Measurements from ENCODE around the gene NDRG4.
A peak's percentile ranks its signal among the peaks of the same experiment; 100 is the strongest.
"Not testable (repeated sequence)": the region's sequence is repeated elsewhere in the genome, so short reads cannot be mapped to it uniquely, and the experiment has no call there.

NDRG4 gene

GRCh38 chr16:58478427-58478826 is 21.5 kb upstream of the NDRG4 start:
- Mint-ChIP-seq H3K36me3 (ENCODE audit: low read depth) (no peaks in the 10 kb centered on the region), H3K9me3 (no peaks in the 10 kb centered on the region), H3K4me3 (no peak overlapping the region), H3K4me1 (ENCODE audit: low read depth) (no peaks in the 10 kb centered on the region), H3K27me3 (peaks cover 12% of the 10 kb centered on the region), H3K27ac (no peak overlapping the region)

GRCh38 chr16:58481226-58481869 is 18.6 kb upstream of the NDRG4 start:
- Mint-ChIP-seq H3K4me1 (ENCODE audit: low read depth) (no peaks in the 10 kb centered on the region), H3K9me3 (no peaks in the 10 kb centered on the region), H3K27ac (no peak overlapping the region), H3K36me3 (ENCODE audit: low read depth) (no peaks in the 10 kb centered on the region), H3K4me3 (no peak overlapping the region), H3K27me3 (peaks cover 14% of the 10 kb centered on the region)

GRCh38 chr16:58481931-58482330 is 18.0 kb upstream of the NDRG4 start:
- no peak overlapping the region for H3K4me3 Mint-ChIP-seq
- no peaks in the 10 kb centered on the region for H3K4me1 Mint-ChIP-seq (ENCODE audit: low read depth)
- peaks cover 14% of the 10 kb centered on the region for H3K27me3 Mint-ChIP-seq
- H3K36me3 Mint-ChIP-seq (ENCODE audit: low read depth): no peaks in the 10 kb centered on the region
- H3K9me3 Mint-ChIP-seq: no peaks in the 10 kb centered on the region
- H3K27ac Mint-ChIP-seq: no peak overlapping the region

GRCh38 chr16:58485184-58485887 is 14.6 kb upstream of the NDRG4 start:
- Mint-ChIP-seq H3K9me3 (no peaks in the 10 kb centered on the region), H3K27me3 (peaks cover 7% of the 10 kb centered on the region), H3K36me3 (ENCODE audit: low read depth) (no peaks in the 10 kb centered on the region), H3K4me3 (no peak overlapping the region), H3K4me1 (ENCODE audit: low read depth) (no peaks in the 10 kb centered on the region), H3K27ac (no peak overlapping the region)

GRCh38 chr16:58487566-58488351 is 12.2 kb upstream of the NDRG4 start:
- H3K9me3 Mint-ChIP-seq: no peaks in the 10 kb centered on the region
- H3K27ac Mint-ChIP-seq: no peak overlapping the region
- no peaks in the 10 kb centered on the region for H3K4me1 Mint-ChIP-seq (ENCODE audit: low read depth)
- H3K4me3 Mint-ChIP-seq: no peak overlapping the region
- H3K36me3 Mint-ChIP-seq (ENCODE audit: low read depth): no peaks in the 10 kb centered on the region
- peaks cover 4% of the 10 kb centered on the region for H3K27me3 Mint-ChIP-seq

- Mint-ChIP-seq H3K4me1 (ENCODE audit: low read depth) (no peaks in the 10 kb centered on the region), H3K27me3 (peaks cover 1% of the 10 kb centered on the region), H3K36me3 (ENCODE audit: low read depth) (no peaks in the 10 kb centered on the region), H3K4me3 (no peak overlapping the region), H3K27ac (no peak overlapping the region), H3K9me3 (no peaks in the 10 kb centered on the region)
Measured at GRCh38 chr16:58488531-58488930, 11.4 kb upstream of the NDRG4 start.

- no peak overlapping the region for H3K4me3 Mint-ChIP-seq
- peaks cover 3% of the 10 kb centered on the region for H3K4me1 Mint-ChIP-seq (ENCODE audit: low read depth)
- no peaks in the 10 kb centered on the region for H3K9me3 Mint-ChIP-seq
- H3K27ac Mint-ChIP-seq: no peak overlapping the region
- no peaks in the 10 kb centered on the region for H3K36me3 Mint-ChIP-seq (ENCODE audit: low read depth)
- H3K27me3 Mint-ChIP-seq: no peaks in the 10 kb centered on the region
Measured at GRCh38 chr16:58490065-58490464, 9.9 kb upstream of the NDRG4 start.

GRCh38 chr16:58490539-58490938 is 9.4 kb upstream of the NDRG4 start:
- not testable (repeated sequence) for H3K9me3 Mint-ChIP-seq; H3K27me3 Mint-ChIP-seq; H3K36me3 Mint-ChIP-seq (ENCODE audit: low read depth); H3K27ac Mint-ChIP-seq; H3K4me3 Mint-ChIP-seq; H3K4me1 Mint-ChIP-seq (ENCODE audit: low read depth)

GRCh38 chr16:58492066-58492465 is 7.9 kb upstream of the NDRG4 start:
- Mint-ChIP-seq H3K27me3 (no peaks in the 10 kb centered on the region), H3K36me3 (ENCODE audit: low read depth) (no peaks in the 10 kb centered on the region), H3K4me1 (ENCODE audit: low read depth) (peaks cover 9% of the 10 kb centered on the region), H3K27ac (no peak overlapping the region), H3K4me3 (no peak overlapping the region), H3K9me3 (no peaks in the 10 kb centered on the region)

GRCh38 chr16:58492735-58493134 is 7.2 kb upstream of the NDRG4 start:
- H3K36me3 Mint-ChIP-seq (ENCODE audit: low read depth): no peaks in the 10 kb centered on the region

GRCh38 chr16:58493756-58494431 is 6.0 kb upstream of the NDRG4 start:
- H3K36me3 Mint-ChIP-seq (ENCODE audit: low read depth): no peaks in the 10 kb centered on the region
- no peaks in the 10 kb centered on the region for H3K27me3 Mint-ChIP-seq
- no peak overlapping the region for H3K27ac Mint-ChIP-seq
- no peaks in the 10 kb centered on the region for H3K9me3 Mint-ChIP-seq
- peaks cover 9% of the 10 kb centered on the region for H3K4me1 Mint-ChIP-seq (ENCODE audit: low read depth)
- no peak overlapping the region for H3K4me3 Mint-ChIP-seq

More at GRCh38 chr16:58492735-58493134, 7.2 kb upstream of the NDRG4 start:
- Mint-ChIP-seq H3K9me3 (no peaks in the 10 kb centered on the region), H3K27ac (no peak overlapping the region), H3K4me3 (no peak overlapping the region), H3K4me1 (ENCODE audit: low read depth) (peaks cover 9% of the 10 kb centered on the region), H3K27me3 (no peaks in the 10 kb centered on the region)

GRCh38 chr16:58494981-58495520 is 4.9 kb upstream of the NDRG4 start:
- Mint-ChIP-seq H3K36me3 (ENCODE audit: low read depth) (no peaks in the 10 kb centered on the region), H3K27me3 (peaks cover 3% of the 10 kb centered on the region), H3K4me3 (no peak overlapping the region), H3K4me1 (ENCODE audit: low read depth) (peaks cover 9% of the 10 kb centered on the region), H3K27ac (peak overlapping the region; percentile 68), H3K9me3 (no peaks in the 10 kb centered on the region)

GRCh38 chr16:58495521-58496331 is 4.2 kb upstream of the NDRG4 start:
- Mint-ChIP-seq H3K36me3 (ENCODE audit: low read depth) (no peaks in the 10 kb centered on the region), H3K4me3 (no peak overlapping the region), H3K27ac (peak overlapping the region; percentile 68), H3K27me3 (peaks cover 7% of the 10 kb centered on the region), H3K4me1 (ENCODE audit: low read depth) (peaks cover 12% of the 10 kb centered on the region), H3K9me3 (no peaks in the 10 kb centered on the region)

- Mint-ChIP-seq H3K4me3 (no peak overlapping the region), H3K4me1 (ENCODE audit: low read depth) (peaks cover 19% of the 10 kb centered on the region), H3K9me3 (no peaks in the 10 kb centered on the region), H3K27ac (no peak overlapping the region), H3K27me3 (peaks cover 18% of the 10 kb centered on the region), H3K36me3 (ENCODE audit: low read depth) (no peaks in the 10 kb centered on the region)
Measured at GRCh38 chr16:58497468-58497867, 2.5 kb upstream of the NDRG4 start.
